Neural cell (in vitro differentiated cells): ENCODE measurements around the gene PRSS38. TPM values are rescaled to one million over a fixed set of nuclear protein-coding genes. Genes with fewer than 3 reads are reported as not detected.

Experiments used
- H2AFZ ChIP-seq: fragments of 200-600, 300-800 bp; sonication (generic), shearing (Covaris generic); 2 replicates; pipeline ENCODE4 v1.6.0; 2014; ENCODE audit warnings: low read depth, mild to moderate bottlenecking, antibody characterized with exemption, low read length, moderate library complexity
- H3F3A ChIP-seq: fragments of 200-600 bp; shearing (Covaris generic); 2 replicates; pipeline ENCODE4 v1.6.1; 2016; ENCODE audit warnings: mild to moderate bottlenecking, moderate library complexity, mixed read lengths, antibody characterized with exemption, low read length; ENCODE audit not compliant: insufficient read depth, poor library complexity, severe bottlenecking
- H3K27ac ChIP-seq: fragments of 200-600, 300-800 bp; sonication (generic), shearing (Covaris generic); 2 replicates; pipeline ENCODE4 v1.5.1; 2014; ENCODE audit warnings: mild to moderate bottlenecking, low read length, moderate library complexity
- H3K27me3 ChIP-seq: fragments of 300-800, 200-600 bp; sonication (generic), shearing (Covaris generic); 2 replicates; pipeline ENCODE4 v1.6.0; 2014; ENCODE audit warnings: mild to moderate bottlenecking, low read depth, low read length, moderate library complexity; ENCODE audit not compliant: insufficient read depth
- H3K36me3 ChIP-seq: fragments of 300-800, 200-600 bp; sonication (generic), shearing (Covaris generic); 2 replicates; pipeline ENCODE4 v1.5.1; 2014; ENCODE audit warnings: mild to moderate bottlenecking, antibody characterized with exemption, low read length, moderate library complexity; ENCODE audit not compliant: insufficient read depth
- H3K4me2 ChIP-seq: fragments of 300-800, 200-600 bp; sonication (generic), shearing (Covaris generic); 2 replicates; pipeline ENCODE4 v1.6.0; 2014; ENCODE audit warnings: mild to moderate bottlenecking, low read length
- H3K4me3 ChIP-seq: fragments of 300-800, 200-600 bp; sonication (generic), shearing (Covaris generic); 2 replicates; pipeline ENCODE4 v1.5.1; 2014; ENCODE audit warnings: mild to moderate bottlenecking, low read length, moderate library complexity
- H3K79me2 ChIP-seq: fragments of 200-600 bp; shearing (Covaris generic); replicated peaks from 2 replicates; pipeline ENCODE4 v1.6.0; 2014; ENCODE audit warnings: mild to moderate bottlenecking, low read length, moderate library complexity; ENCODE audit not compliant: insufficient read depth
- H3K9ac ChIP-seq: fragments of 300-800, 200-600 bp; sonication (generic), shearing (Covaris generic); 2 replicates; pipeline ENCODE4 v1.6.1; 2016; ENCODE audit warnings: mild to moderate bottlenecking, low read length, mixed read lengths
- H3K9me2 ChIP-seq: fragments of 200-600 bp; shearing (Covaris generic); 2 replicates; pipeline ENCODE4 v1.6.1; 2016; ENCODE audit warnings: mild to moderate bottlenecking, low read length, mixed read lengths; ENCODE audit not compliant: insufficient read depth
- H3K9me3 ChIP-seq: fragments of 200-600, 300-800 bp; sonication (generic), shearing (Covaris generic); 2 replicates; pipeline ENCODE4 v1.6.1; 2016; ENCODE audit warnings: mild to moderate bottlenecking, mixed run types, low read length, moderate library complexity, mixed read lengths
- H4K20me1 ChIP-seq: fragments of 200-600 bp; shearing (Covaris generic); 2 replicates; pipeline ENCODE4 v1.6.1; 2016; ENCODE audit warnings: mild to moderate bottlenecking, mixed run types; ENCODE audit not compliant: insufficient read depth
- CTCF ChIP-seq: fragments of 450-650 bp; IDR thresholded peaks from 2 replicates; pipeline ENCODE4 v1.5.1; 2014; ENCODE audit warnings: antibody characterized with exemption, mild to moderate bottlenecking, moderate library complexity; ENCODE audit not compliant: poor library complexity, severe bottlenecking
- EP300 ChIP-seq: fragments of 450-650 bp; conservative IDR thresholded peaks from 2 replicates; pipeline ENCODE4 v1.6.1; 2014; ENCODE audit warnings: antibody characterized with exemption, mild to moderate bottlenecking, moderate library complexity; ENCODE audit not compliant: poor library complexity, severe bottlenecking
- EZH2 ChIP-seq: fragments of 200-600, 300-800 bp; shearing (Covaris generic), sonication (generic); IDR thresholded peaks from 2 replicates; pipeline ENCODE4 v1.6.1; 2014; ENCODE audit warnings: antibody characterized with exemption, low read length, borderline replicate concordance, mild to moderate bottlenecking; ENCODE audit not compliant: insufficient read depth, poor library complexity, severe bottlenecking
- MXI1 ChIP-seq: fragments of 450-650 bp; conservative IDR thresholded peaks from 2 replicates; pipeline ENCODE4 v1.6.1; 2014; ENCODE audit warnings: antibody characterized with exemption, mild to moderate bottlenecking; ENCODE audit not compliant: poor library complexity, severe bottlenecking
- POLR2AphosphoS5 ChIP-seq: IDR thresholded peaks from 2 replicates; pipeline ENCODE4 v1.6.1; 2012
- RAD21 ChIP-seq: fragments of 450-650 bp; conservative IDR thresholded peaks from 2 replicates; pipeline ENCODE4 v1.6.1; 2014; ENCODE audit warnings: antibody characterized with exemption, mild to moderate bottlenecking, moderate library complexity
- REST ChIP-seq: IDR thresholded peaks from 2 replicates; pipeline ENCODE4 v1.6.1; 2012; ENCODE audit warnings: borderline replicate concordance
- SMC3 ChIP-seq: fragments of 450-650 bp; conservative IDR thresholded peaks from 2 replicates; pipeline ENCODE4 v1.6.1; 2014; ENCODE audit warnings: antibody characterized with exemption, mild to moderate bottlenecking, moderate library complexity; ENCODE audit not compliant: poor library complexity
- TAF1 ChIP-seq: IDR thresholded peaks from 2 replicates; pipeline ENCODE4 v1.6.1; 2012; ENCODE audit warnings: low read depth
- polyA plus RNA-seq: library from polyadenylated mRNA; depleted of rRNA; stranded (reverse); fragments of >200 nt; gene quantifications from 2 replicates; pipeline ENCODE4 v1.2.3, GENCODE V29; 2014

Gene PRSS38
- polyA plus RNA-seq, 1 donor from 2014 or later = not detected

GRCh38 chr1:227768125-227768439 lies 47.4 kb upstream of the PRSS38 start:
- Histone ChIP-seq H3K79me2 (no peaks in the 10 kb centered on the region), H3K27ac (no peak overlapping the region), H3F3A (no peaks in the 10 kb centered on the region), H3K27me3 (no peaks in the 10 kb centered on the region), H3K9ac (no peak overlapping the region), H3K4me3 (no peak overlapping the region), H3K36me3 (peaks cover 8% of the 10 kb centered on the region), H3K9me2 (no peaks in the 10 kb centered on the region), H3K9me3 (no peaks in the 10 kb centered on the region), H4K20me1 (no peaks in the 10 kb centered on the region), H3K4me2 (no peak overlapping the region), H2AFZ (no peak overlapping the region)
- TF ChIP-seq CTCF (no peak), RAD21 (no peak), SMC3 (no peak), EZH2 (no peak)

GRCh38 chr1:227768640-227769039 lies 46.8 kb upstream of the PRSS38 start:
- Histone ChIP-seq H3K36me3 (peaks cover 8% of the 10 kb centered on the region), H3K4me2 (no peak overlapping the region), H3K9ac (no peak overlapping the region), H3K79me2 (no peaks in the 10 kb centered on the region), H3F3A (no peaks in the 10 kb centered on the region), H2AFZ (no peak overlapping the region), H3K9me2 (no peaks in the 10 kb centered on the region), H3K27ac (no peak overlapping the region), H3K27me3 (no peaks in the 10 kb centered on the region), H3K9me3 (no peaks in the 10 kb centered on the region), H3K4me3 (no peak overlapping the region), H4K20me1 (no peaks in the 10 kb centered on the region)
- TF ChIP-seq EZH2 (no peak), REST (no peak), RAD21 (no peak), CTCF (no peak), EP300 (no peak), TAF1 (no peak), MXI1 (no peak), SMC3 (no peak), POLR2AphosphoS5 (no peak)
